Kidney capillary endothelial cell (primary cell): Measurements from ENCODE around the gene PLA2G2D.

Experiments
- DNase-seq: peaks from one replicate; pipeline ENCODE4 v3.0.0-alpha.2; 2018; ENCODE audit warnings: low spot score

PLA2G2D gene

DNA sequence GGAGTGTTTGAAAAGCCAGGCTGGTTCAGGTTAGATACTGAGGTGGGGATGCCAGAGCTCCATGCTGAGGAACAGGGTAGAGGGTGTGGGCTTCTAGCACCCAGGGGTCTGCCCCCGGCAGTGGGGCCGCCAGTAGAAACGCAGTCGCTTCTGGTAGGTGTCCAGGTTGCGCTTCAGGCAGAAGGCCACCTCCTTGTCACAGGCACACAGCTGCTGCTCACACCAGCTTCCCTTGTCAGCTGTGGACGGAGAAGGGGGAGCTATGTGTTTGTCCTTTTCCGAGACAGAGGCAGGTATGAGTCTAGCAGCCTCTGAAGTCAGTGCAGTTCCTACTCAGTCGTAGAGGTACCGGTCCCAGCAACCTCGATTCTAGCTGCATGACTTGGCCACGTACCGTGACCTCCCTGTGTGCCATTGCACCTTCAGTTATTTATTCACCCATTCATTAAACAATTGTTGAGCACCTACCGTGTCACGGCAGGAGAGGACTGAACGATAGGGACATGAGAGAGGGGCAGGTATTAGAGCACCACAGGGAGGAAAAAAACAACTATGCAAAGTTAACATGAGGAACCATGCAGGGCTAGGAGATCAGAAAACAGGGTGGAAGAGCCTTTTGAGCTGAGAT is 5.2 kb downstream of the PLA2G2D start:
- DNase-seq = no peak

DNA sequence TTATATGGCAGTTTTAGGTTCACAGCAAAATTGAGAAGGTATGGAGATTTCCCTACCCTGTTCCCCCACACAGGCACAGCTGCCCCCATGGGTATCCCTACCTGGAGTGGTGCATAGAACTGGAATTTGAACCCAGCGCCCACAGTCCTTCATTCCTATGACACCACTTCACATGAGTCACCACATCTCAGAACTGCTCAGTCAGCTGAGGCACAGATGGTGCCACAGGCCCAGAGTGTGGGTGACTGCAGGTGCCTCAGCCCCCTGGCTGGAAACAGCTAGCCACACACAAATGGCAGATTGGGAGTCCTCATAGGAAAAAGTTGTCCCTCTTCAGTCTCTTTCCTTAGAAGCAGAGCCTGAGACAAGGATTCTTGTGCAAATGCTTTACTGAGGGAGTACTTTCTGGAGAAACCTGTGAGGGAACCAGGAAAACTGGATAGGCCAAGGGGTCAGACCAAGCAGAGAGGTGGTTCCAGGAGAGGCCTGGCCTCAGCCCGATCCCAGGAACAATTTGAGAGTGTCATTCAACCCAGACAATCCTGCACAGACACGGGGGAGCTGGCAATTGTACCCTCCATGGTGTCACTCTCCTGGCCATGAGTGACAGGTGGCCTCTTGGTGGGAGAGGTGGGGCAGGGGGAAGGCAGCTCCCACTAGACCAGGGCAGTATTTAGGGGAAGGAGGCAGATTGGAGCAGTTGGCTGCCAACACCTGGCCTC is 6.9 kb downstream of the PLA2G2D start:
- DNase-seq = no peak

DNA sequence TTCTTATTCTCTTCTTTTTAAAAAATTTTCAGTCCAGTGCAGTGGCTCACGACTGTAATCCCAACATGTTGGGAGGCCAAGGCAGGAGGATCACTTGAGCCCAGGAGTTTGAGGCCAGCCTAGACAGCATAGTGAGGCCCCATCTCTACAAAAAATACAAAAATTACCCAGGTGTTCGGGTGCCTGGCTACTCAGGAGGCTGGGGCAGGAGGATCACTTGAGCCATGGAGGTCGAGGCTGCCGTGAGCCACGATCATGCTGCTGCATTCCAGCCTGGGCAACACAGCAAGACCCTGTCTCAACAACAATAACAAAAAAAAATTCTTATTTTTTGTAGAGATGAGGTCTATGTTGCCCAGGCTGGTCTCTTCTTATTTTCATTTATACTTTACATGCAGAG is 7.9 kb downstream of the PLA2G2D start:
- DNase-seq = no peak

DNA sequence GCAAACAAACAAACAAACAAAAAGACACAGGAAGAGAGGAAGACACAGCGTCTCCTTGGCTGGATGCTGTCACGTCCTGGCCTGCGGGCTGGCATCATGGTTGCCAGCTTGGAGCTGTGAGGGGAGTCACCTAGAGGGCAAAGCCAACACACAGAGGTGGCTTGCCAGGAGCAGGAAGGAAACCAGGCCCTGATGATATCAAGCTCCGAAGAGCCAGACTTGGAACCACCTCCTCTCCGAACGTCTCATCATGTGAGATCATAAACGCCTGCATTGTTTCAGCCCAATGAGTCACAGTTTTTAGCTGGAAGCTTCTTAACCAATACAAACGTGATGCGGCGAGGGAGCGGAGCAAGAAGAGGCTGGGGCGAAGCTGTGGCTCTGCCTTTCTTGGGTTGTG is 8.7 kb downstream of the PLA2G2D start:
- DNase-seq = peak; percentile 95

DNA sequence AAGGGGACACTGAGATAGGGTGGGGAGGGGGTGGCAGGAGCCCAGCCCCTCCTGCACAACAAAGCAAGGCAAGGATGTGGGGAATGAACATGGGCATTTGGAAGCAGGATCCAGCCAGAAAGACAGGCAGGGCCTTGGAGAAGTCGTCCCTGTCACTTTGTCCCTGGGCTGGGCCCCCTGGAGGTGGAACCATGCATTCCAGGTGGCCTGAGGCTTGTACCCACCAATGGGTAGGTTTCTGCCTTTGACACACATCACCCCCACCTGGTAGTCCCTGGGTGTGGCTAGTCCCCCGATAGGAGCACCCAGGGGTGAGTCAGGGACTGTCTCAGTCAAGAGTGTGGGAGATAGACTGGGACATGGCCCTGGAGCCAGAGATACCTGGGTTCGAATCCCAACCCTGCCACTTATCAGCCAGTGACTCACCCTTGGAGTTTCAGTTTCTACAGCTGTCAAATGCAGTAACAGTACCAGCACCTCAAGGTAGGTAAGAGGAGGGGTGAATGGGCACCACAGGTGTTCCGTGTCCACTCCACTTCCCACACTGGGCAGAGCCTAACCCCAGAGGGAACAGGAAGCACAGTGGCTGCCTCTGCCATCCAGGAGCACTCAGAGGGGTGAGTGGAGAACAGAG is 10.0 kb downstream of the PLA2G2D start:
- no peak for DNase-seq

DNA sequence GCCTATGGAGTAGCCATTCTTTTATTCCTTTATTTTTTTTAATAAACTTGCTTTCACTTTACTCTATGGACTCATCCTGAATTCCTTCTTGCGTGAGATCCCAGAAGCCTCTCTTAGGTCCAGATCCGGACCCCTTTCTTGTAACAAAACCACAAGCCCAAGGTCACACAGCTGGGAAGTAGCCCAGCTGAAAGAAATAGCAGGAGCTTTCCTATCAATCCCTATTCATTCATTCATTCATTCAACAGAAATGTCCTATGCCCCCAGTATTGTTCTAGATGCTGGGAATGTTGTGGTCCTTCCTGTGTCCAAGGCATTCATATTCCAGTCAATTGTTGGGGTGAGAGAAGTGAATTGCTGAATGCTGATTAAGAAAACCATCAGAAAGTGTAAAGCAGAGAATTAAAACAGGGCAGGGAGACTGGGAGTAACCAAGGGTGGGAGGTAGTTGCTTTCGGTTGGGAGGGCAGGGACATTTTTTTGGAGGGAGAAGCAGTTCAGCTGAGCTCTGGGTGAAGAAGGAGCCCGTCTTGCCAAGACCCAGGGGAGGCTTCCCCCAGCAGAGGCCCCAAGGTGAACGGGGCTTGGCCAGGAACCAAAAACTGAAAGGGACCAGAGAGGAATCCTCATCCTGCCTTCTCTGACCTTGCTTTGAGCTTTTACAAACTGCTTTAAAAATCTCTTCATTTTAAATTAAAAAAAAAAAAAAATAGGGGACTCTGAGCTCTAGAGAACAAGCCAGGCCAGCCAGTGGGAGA is 10.8 kb downstream of the PLA2G2D start:
- no peak for DNase-seq

DNA sequence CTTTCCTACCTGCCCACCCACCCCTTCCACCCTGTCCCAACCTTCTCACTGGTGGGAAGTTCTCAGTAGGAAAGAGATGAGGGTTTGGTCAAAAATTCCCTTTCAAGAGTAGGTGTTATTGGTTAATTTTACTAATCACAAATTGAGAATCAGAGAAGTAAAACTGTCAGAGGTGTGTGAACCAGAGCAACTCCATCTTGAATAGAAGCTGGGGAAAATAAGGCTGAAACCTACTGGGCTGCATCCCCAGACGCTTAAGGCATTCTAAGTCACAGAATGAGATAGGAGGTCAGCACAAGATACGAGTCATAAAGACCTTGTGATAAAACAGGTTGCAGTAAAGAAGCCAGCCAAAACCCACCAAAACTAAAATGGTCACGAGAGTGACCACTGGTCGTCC is 11.5 kb downstream of the PLA2G2D start:
- no peak for DNase-seq

DNA sequence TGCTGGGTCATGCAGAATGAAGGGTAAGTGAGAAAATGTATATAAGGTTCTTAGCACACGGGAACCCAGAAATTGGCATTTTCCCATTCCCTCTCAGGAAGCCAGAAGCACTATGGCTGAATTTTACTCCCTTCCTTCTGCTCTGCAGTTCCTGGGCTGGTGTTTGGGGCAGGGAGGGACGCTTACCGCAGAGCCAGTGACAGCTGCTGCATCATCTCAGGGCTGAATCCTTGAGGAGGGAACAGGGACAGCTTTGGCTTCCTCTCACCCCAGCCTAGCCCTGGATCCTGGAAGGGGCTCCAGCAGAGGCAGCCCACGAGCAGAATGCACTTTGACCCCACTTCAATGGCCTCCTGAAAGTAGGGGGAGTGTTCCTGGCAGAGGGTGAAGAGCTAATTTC is 12.0 kb downstream of the PLA2G2D start:
- no peak for DNase-seq

DNA sequence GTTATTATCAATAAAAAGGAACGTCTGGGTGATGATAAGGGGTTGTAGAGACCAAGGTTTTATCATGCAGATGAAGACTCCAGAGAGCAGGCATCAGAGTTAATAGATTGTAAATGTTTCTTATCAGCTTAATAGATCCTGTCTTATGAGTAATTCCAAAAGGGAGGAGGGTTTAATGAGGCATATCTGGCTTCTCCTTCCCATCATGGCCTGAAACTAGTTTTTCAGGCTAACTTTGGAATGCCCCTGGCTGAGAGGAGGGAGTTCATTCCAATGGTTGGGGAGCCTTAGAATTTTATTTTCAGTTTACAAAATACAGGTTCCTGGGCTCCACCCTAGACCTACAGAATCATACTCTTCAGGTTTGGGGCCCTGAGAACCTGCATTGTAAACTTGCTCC is 13.5 kb downstream of the PLA2G2D start:
- no peak for DNase-seq

DNA sequence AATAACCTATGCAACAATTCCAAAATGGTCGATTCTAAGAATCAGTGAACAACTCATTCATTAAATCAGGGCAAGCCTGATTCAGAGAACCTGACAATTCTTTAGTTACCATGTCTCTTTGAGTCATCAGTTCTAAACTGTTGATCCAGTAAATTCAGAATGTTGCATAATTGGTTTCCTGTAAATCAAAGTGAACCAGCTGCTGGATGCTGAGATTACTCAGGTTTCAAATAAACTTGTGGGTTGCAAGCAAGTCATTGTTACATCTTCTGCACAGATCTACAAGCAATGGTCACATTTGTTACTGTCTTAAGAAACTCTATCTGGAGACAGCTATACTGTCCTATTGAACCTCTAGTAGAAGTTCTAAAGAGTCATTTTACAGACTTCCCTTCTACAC is 16.5 kb downstream of the PLA2G2D start:
- DNase-seq = no peak

DNA sequence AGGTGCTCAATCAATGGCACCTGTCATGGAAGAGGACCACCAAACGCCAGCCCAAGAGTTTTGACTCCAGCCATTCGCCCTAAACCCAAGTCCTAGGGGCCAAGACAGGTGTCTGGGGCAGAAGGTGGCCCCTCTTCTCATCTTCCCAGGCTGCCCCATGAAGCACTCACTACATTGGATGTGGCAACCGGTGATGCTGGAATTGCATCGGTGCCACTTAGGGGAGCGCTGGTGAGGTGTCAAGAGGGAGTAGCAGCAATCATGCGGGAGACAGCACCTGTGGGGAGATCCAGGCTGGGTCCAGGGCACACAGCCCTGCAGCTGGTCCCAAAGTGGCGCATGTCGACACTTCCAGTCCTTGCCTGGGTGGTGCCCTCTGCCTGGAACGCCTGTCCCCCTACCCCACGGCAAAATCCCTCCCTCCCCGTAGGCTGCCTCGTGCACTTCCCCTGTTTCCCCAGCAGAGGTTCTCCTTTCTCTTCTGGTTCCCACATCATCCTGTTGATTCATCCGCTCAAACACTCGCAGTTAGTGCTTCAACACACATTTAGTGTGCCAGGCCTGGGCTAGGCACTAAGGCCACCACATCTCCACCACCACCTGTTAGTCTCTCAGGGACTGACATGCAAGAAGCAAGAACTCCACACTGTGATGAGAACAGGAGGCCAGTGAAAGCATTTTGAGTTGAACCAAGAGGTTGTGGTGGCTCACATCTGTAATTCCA is 18.5 kb downstream of the PLA2G2D start:
- DNase-seq = peak; percentile 62

DNA sequence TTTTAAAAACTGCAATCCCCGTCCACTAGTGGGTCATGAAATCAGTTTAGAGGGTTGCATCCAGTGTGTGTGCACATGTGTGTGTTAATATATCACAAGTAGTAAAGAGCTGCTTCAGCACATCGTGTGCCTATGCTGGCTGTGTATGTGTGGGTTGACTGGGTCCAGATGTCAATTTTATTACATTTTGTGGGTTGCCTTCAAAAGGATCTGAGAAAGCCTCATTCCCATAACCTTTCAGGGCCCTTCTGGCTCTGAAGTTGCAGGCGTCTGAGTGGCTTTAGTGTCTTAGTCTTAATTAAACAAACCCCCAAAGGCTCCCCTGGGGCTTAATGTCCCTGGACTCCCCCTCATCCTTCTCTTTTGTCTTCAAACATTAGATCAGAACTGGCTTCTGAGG is 19.8 kb downstream of the PLA2G2D start:
- DNase-seq = no peak

DNA sequence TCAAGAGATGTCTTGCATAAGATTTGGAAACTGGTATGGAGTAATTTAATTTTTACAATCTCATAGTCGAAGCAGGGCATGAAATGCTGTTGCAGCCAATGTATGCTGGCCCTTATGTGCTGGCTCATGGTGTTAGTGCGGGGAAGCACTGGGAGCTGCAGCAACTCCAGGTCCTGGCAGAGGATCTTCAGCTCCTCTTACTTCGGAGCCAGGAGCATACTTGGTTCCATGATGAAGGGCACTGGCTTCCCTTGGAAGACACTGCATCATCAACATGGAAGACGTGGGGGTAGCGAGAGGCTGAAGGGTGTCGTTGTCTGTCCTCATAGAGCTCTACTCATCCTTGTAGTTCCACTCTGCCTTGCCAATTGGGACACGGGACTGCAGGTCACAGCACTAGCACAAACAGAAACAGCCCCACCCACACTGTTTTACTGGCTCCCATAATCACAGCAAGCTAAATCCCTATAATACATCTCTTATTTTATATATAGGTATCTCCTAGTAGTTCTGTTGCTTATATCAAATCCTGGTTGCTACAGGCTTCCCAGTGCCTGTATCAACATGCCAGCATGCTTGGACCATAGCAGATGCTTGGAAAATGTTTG is 22.4 kb downstream of the PLA2G2D start:
- DNase-seq = no peak

DNA sequence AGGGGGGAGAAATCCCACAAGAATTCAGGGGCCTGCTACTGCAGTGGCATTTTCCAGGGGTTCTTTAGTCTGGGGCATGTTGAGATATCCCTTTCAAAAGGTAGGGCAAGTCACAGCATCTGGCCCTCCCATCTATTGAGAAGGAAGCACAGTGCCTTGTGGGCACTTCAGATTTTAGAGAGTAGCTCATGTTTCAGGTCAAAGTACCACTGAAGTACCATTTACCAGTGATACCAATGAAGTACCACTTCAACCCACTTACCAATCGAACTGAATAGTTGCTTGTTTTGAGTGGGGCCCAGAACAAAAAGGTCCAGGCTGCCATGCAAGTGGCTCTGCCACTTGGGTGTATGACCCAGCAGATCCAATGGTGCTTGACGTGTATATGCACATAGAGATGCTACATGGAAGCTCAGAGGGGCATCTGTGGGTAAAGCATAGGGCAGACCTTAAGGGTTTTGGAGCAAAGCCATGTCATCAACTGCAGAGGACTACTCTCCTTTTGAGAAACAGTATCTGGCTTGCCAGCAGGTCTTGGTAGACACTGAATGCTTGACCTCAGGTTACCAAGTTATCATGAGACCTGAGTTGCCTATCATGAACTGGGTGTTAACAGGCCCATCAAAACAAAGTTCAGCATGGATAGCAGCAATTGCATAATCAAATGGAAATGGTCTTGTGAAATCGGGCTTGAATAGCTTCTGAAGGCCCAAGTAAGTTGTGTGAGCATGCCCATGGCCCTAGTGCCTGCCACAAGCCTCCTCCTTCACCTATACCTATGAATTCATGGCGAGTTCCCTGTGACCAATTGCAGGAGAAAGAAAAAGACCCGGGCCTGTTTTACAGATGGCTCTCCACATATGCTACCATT is 23.5 kb downstream of the PLA2G2D start:
- no peak for DNase-seq

DNA sequence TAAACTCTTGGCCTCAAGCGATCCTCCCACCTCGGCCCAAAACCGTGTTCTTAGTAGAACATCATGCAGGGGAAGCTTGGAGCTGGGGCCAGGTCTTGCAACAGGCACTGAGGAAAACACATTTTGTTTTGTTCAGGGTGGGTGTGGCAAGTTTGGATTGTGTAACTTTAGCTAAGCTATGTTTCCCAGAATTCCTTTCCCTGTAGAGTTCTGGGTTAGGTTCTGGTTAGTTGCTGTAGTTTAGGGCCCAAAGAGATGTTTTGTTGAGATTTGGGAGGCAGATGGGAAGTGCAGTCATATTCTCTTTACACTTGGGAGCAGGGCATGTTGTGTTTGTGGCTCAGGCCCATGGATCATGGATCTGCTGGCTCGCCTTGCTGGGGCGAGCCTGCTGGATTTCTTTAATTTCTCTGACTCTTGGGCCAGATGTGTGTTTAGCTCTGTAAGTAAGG is 25.4 kb downstream of the PLA2G2D start:
- DNase-seq = no peak

DNA sequence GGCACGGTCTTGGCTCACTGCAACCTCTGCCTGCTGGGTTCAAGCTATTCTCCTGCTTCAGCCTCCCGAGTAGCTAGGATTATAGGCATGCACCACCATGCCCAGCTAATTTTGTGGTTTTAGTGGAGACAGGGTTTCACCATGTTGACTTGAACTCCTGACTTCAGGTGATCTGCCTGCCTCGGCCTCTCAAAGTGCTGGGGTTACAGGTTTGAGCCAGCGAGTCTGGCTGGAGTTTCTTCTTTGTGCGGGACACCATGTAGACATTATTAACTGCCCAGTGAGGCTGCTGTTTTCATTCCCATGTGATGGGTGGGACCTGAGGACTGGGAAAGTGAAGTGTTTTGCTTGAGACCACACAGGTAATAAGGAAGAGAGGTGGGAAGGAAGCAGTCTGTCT is 26.0 kb downstream of the PLA2G2D start:
- no peak for DNase-seq

DNA sequence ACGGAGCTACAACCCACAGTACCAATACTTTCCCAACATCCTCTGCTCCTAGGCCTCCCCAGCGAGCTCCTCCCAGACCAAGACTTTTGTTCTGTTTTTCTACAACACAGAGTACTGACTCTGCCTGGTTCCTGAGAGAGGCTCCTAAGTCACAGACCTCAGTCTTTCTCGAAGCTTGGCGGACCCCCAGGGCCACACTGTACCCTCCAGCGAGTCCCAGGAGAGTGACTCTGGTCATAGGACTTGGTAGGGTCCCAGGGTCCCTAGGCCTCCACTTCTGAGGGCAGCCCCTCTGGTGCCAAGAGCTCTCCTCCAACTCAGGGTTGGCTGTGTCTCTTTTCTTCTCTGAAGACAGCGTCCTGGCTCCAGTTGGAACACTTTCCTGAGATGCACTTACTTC is 28.7 kb downstream of the PLA2G2D start:
- DNase-seq = no peak

DNA sequence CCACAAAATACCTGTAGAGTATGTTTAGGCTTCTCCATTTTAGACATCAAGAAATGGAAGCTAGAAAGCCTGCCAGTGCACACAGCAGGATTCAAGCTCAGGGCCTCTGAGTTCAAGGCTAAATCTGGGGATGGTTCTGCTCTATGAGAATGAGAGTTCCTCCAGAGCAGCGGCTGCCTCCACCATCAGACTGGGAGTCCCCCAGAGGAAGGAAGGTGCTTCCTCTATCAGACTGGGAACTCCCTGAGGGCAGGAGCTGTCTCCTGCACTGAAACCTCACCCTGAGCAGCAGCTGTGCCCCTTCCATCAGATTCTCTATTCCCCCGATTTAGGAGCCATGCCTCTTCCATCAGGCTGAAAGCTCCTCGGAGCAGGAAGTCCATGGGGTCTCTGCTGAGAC is 29.2 kb downstream of the PLA2G2D start:
- no peak for DNase-seq

DNA sequence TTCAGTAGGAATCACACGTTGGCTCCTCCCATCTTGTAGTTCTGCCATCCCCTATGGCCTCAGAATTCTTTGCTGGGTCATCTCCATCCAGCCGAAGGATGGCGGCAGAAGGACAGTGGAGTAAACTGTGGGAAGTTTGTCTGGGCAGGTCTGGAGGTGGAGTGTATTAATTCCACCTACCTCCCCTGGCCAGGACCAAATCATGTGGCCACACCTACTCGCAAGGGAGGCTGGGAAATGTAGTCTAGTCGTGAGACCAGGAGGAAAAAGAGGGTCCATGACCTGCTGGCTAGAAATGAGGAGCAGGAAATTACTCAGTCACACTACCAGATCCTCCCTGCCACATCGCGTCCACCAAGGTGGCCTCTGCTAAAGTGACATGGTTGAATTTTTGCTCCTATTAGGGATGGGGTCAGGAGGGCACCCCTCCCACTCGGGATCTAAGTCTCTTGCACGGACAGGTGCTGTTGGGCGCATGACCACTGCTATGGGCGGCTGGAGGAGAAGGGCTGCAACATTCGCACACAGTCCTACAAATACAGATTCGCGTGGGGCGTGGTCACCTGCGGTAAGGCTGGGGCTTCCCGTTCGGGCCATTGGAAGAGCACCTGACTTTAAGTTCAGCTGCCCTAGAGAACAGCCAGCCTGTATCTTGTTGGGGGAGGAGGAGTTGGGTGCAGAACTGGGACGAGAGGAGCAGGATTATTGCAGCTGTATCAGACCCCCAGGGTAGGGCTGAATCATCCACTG is 29.8 kb downstream of the PLA2G2D start:
- DNase-seq = no peak

DNA sequence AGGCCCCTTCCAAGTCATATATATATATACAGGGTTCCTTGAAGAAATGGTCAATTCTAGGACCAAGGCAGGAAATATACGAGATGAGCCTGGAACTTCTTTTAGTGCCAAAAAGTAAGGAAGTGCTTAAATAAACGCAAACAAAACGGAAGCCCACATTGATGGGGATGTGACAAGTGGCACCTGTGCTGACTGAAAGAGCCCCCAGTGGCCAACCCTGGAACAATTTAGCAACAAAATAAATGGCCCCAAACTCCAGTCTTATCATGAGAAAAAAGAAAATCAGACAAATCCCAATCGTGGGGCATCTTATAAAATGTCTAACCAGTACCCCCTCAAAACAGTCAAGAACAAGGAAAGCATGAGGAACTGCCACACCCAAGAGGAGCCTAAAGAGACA is 31.7 kb downstream of the PLA2G2D start:
- DNase-seq = no peak
